ENCODE data around the gene PSTPIP1. TPM values are rescaled to one million over a fixed set of nuclear protein-coding genes. Genes with fewer than 3 reads are reported as not detected.

The PSTPIP1 gene
- total and polyA plus RNA-seq, 2 of the 13 experiments (the other 11 are each of a cell fraction or from before 2014, with no cell fraction given), result 4.4 to 8.7 TPM

- no TSS peak for BruUV-seq (replicated peaks)
- DNase-seq (ENCODE audit: low spot score) (no peak), ATAC-seq (no peak), FAIRE-seq (no peak)
- Histone ChIP-seq H4K20me1 (ENCODE audit: insufficient read depth, low read length) (no peaks in the 10 kb centered on the region), H3K4me2 (ENCODE audit: low read depth, low read length) (no peak overlapping the region), H3K79me2 (ENCODE audit: insufficient read depth, low read length) (peaks cover 11% of the 10 kb centered on the region), H3K4me3 (replicated peaks in 1 of 3; ENCODE audit: insufficient read depth in 1 of 3, low read depth in 2 of 3, low read length in 3 of 3) (no peak overlapping the region), H3K4me1 (ENCODE audit: insufficient read depth, low read length) (peaks cover 14% of the 10 kb centered on the region), H3K9me3 (ENCODE audit: low read length) (no peaks in the 10 kb centered on the region), H3K36me3 (replicated peaks in 1 of 2; ENCODE audit: control insufficient read depth in 1 of 2, insufficient read depth in 2 of 2, low read length in 2 of 2) (no peaks in the 10 kb centered on the region; a peak in 1 of 5 replicates), H3K27ac (ENCODE audit: extremely low read length, insufficient read depth, low read length) (no peak overlapping the region), H2AFZ (ENCODE audit: low read length) (no peak overlapping the region), H3K27me3 (ENCODE audit: control insufficient read depth in 1 of 2, insufficient read depth in 2 of 2, low read length in 2 of 2) (peaks cover 0 to 29% of the 10 kb centered on the region in 2 experiments; a peak in 3 of 5 replicates), H3K9ac (ENCODE audit: insufficient read depth, low read depth, low read length) (no peak overlapping the region)
- POLR2A ChIA-PET, result interaction anchor here (0.6 kb wide), 1 partner anchor 11 kb away, joined by 3 read pairs; no protein-coding TSS in a partner anchor
- CTCF ChIA-PET (ENCODE audit: low intra/inter-chr PET ratio, low total read pairs), result no interaction called here
- 62% methylated on average over 2 of the region's 2 CpGs for WGBS (ENCODE audit: low lambda C conversion rate)
- intact Hi-C loops (cut with micrococcal nuclease; ENCODE audit: unreplicated experiment) (no loop called here), in situ Hi-C loops (cut with HindIII; ENCODE audit: extremely low pct_ligation_motif_present, low pct_unique_long_range_greater_than_20kb) (no loop called here)
- TF ChIP-seq NKX3-1 (CRISPR knock-in tag; IDR thresholded peaks at IDR 0.05), result no peak
- no peak for TF ChIP-seq HNRNPL (IDR thresholded peaks at IDR 0.05; ENCODE audit: low read depth, low read length)
- TF ChIP-seq ZNF792 (CRISPR knock-in tag; IDR thresholded peaks at IDR 0.05), result no peak
- no peak for TF ChIP-seq LCORL (IDR thresholded peaks at IDR 0.05)
- TF ChIP-seq LCORL (CRISPR knock-in tag; IDR thresholded peaks at IDR 0.05), result no peak
- no peak for TF ChIP-seq ZNF142 (CRISPR knock-in tag; IDR thresholded peaks at IDR 0.05)
- no peak for TF ChIP-seq ESRRA (CRISPR knock-in tag; IDR thresholded peaks at IDR 0.05; ENCODE audit: low read depth)
- TF ChIP-seq ZNF30 (CRISPR knock-in tag; IDR thresholded peaks at IDR 0.05), result no peak
- TF ChIP-seq MED13 (CRISPR knock-in tag; IDR thresholded peaks at IDR 0.05), result no peak
- no peak for TF ChIP-seq FIP1L1 (IDR thresholded peaks at IDR 0.05; ENCODE audit: borderline replicate concordance, insufficient read depth, low read depth, low read length)
- no peak for TF ChIP-seq NRL (CRISPR knock-in tag; IDR thresholded peaks at IDR 0.05; ENCODE audit: borderline replicate concordance)
- TF ChIP-seq ZNF703 (CRISPR knock-in tag; IDR thresholded peaks at IDR 0.05; ENCODE audit: borderline replicate concordance), result no peak
- no peak for TF ChIP-seq ZNF354B (CRISPR knock-in tag; IDR thresholded peaks at IDR 0.05)
- no peak for TF ChIP-seq MEIS1 (CRISPR knock-in tag; IDR thresholded peaks at IDR 0.05; ENCODE audit: borderline replicate concordance)
- no peak for TF ChIP-seq ZNF761 (CRISPR knock-in tag; conservative IDR thresholded peaks at IDR 0.05)
- TF ChIP-seq ERF (CRISPR knock-in tag; IDR thresholded peaks at IDR 0.05), result no peak
- TF ChIP-seq ZNF292 (CRISPR knock-in tag; IDR thresholded peaks at IDR 0.05; ENCODE audit: borderline replicate concordance, low read depth), result no peak
- TF ChIP-seq ZFY (CRISPR knock-in tag; IDR thresholded peaks at IDR 0.05), result no peak
Measured at GRCh38 chr15:77074350-77074749, 79.4 kb downstream of the PSTPIP1 start.

Measured in HepG2 (cell line).